SK-N-SH (cell line): ENCODE measurements around the gene LRRC51. TPM values are rescaled to one million over a fixed set of nuclear protein-coding genes. Genes with fewer than 3 reads are reported as not detected.

Experiments
- CTCF ChIA-PET: fragments of 300-600, 350-600 bp; formaldehyde crosslinking; extraction: SDS; loops from one replicate; lab custom pipeline; 2021; lab: Yijun Ruan, JAX
- POLR2A ChIA-PET: fragments of 350-600 bp; sonication (Branson Sonifier 250); formaldehyde crosslinking; extraction: SDS; loops from one replicate; lab custom pipeline; 2020; ENCODE audit warnings: antibody characterized with exemption, inconsistent platforms; lab: Yijun Ruan, JAX
- DNase-seq: peaks from one replicate; pipeline ENCODE4 v3.0.0; 2012
- H2AFZ ChIP-seq: fragments of 200-600 bp; sonication (generic); 2 replicates; pipeline ENCODE4 v1.8.1; 2016; ENCODE audit warnings: antibody characterized with exemption, mild to moderate bottlenecking, low read depth
- H3F3A ChIP-seq: fragments of 200-600 bp; sonication (generic); replicated peaks from 2 replicates; pipeline ENCODE3; 2016; ENCODE audit warnings: antibody characterized with exemption, mild to moderate bottlenecking; ENCODE audit not compliant: insufficient read depth
- H3K27ac ChIP-seq, 2 experiments: fragments of 200-500 bp in 1 of 2; fragments of 200-600 bp in 1 of 2; sonication (Bioruptor generic) in 1 of 2; sonication (generic), shearing (Covaris generic) in 1 of 2; 2 replicates each; pipeline versions ENCODE4 v1.5.1 to v1.6.1; 2014 to 2016; ENCODE audit warnings: low read depth in 2 of 2, inconsistent platforms in 1 of 2, low read length in 1 of 2, mild to moderate bottlenecking in 1 of 2, mixed read lengths in 1 of 2
- H3K27me3 ChIP-seq: fragments of 200-600 bp; sonication (generic), shearing (Covaris generic); 2 replicates; pipeline ENCODE4 v1.6.1; 2016; ENCODE audit warnings: mixed run types; ENCODE audit not compliant: insufficient read depth
- H3K36me3 ChIP-seq, 2 experiments: fragments of 200-500 bp in 1 of 2; fragments of 200-600 bp in 1 of 2; sonication (Bioruptor generic) in 1 of 2; sonication (generic) in 1 of 2; replicated peaks in 1 of 2; 2 replicates each; pipeline versions ENCODE3 to v1.5.1; 2014 to 2016; ENCODE audit warnings: low read length in 1 of 2, mild to moderate bottlenecking in 1 of 2; ENCODE audit not compliant: insufficient read depth in 2 of 2, control insufficient read depth in 1 of 2
- H3K4me1 ChIP-seq, 2 experiments: fragments of 200-500 bp in 1 of 2; fragments of 200-600 bp in 1 of 2; sonication (Bioruptor generic) in 1 of 2; sonication (generic), shearing (Covaris generic) in 1 of 2; 2 replicates each; pipeline versions ENCODE4 v1.5.1 to v1.6.1; 2014 to 2016; ENCODE audit warnings: low read depth in 1 of 2, low read length in 1 of 2, mixed run types in 1 of 2; ENCODE audit not compliant: insufficient read depth in 2 of 2, control insufficient read depth in 1 of 2
- H3K4me2 ChIP-seq: fragments of 200-600 bp; sonication (generic), shearing (Covaris generic); 2 replicates; pipeline ENCODE4 v1.6.1; 2017; ENCODE audit warnings: mixed run types
- H3K4me3 ChIP-seq, 2 experiments: fragments of 200-500 bp in 1 of 2; fragments of 200-600 bp in 1 of 2; sonication (Bioruptor generic) in 1 of 2; sonication (generic), shearing (Covaris generic) in 1 of 2; 2 replicates each; pipeline versions ENCODE4 v1.5.1 to v1.8.1; 2014 to 2016; ENCODE audit warnings: low read depth in 2 of 2, inconsistent platforms in 1 of 2, low read length in 1 of 2, mild to moderate bottlenecking in 1 of 2, mixed read lengths in 1 of 2, moderate library complexity in 1 of 2
- H3K79me2 ChIP-seq: fragments of 200-600 bp; sonication (generic); 2 replicates; pipeline ENCODE4 v1.8.1; 2017; ENCODE audit warnings: mild to moderate bottlenecking; ENCODE audit not compliant: insufficient read depth
- H3K9ac ChIP-seq: fragments of 200-600 bp; sonication (generic); 2 replicates; pipeline ENCODE4 v1.6.1; 2017; ENCODE audit warnings: mixed run types
- H3K9me2 ChIP-seq: fragments of 200-600 bp; sonication (generic); 2 replicates; pipeline ENCODE4 v1.6.1; 2017; ENCODE audit warnings: mixed run types
- H3K9me3 ChIP-seq: fragments of 200-600 bp; sonication (generic); 2 replicates; pipeline ENCODE4 v1.6.1; 2017; ENCODE audit warnings: mixed run types, mild to moderate bottlenecking, moderate library complexity
- H4K20me1 ChIP-seq: fragments of 200-600 bp; sonication (generic); 2 replicates; pipeline ENCODE4 v1.6.1; 2017; ENCODE audit warnings: mild to moderate bottlenecking, mixed run types; ENCODE audit not compliant: insufficient read depth
- EZH2phosphoT487 ChIP-seq: fragments of 200-600 bp; sonication (generic); IDR thresholded peaks from 2 replicates; pipeline ENCODE4 v1.6.1; 2017; ENCODE audit warnings: low read depth, mixed run types, mild to moderate bottlenecking, antibody characterized with exemption, moderate library complexity, borderline replicate concordance
- FOXJ3 ChIP-seq: sonication (generic); formaldehyde crosslinking; IDR thresholded peaks from 2 replicates; pipeline ENCODE4 v1.5.1; 2020; ENCODE audit warnings: mild to moderate bottlenecking, missing genetic modification reagents
- FOXM1 ChIP-seq: IDR thresholded peaks from 2 replicates; pipeline ENCODE4 v1.4.0; 2012; ENCODE audit warnings: low read depth, mild to moderate bottlenecking
- MEF2A ChIP-seq: IDR thresholded peaks from 2 replicates; pipeline ENCODE4 v1.4.0; 2012; ENCODE audit warnings: low read depth, borderline replicate concordance
- PBX3 ChIP-seq: IDR thresholded peaks from 2 replicates; pipeline ENCODE4; 2012
- RFX5 ChIP-seq: IDR thresholded peaks from 2 replicates; pipeline ENCODE4 v1.6.1; 2012; ENCODE audit warnings: mild to moderate bottlenecking, improper control_type of control experiment, low read length
- TAF1 ChIP-seq: IDR thresholded peaks from 2 replicates; pipeline ENCODE4 v1.6.1; 2012; ENCODE audit warnings: low read depth, mild to moderate bottlenecking, low read length, moderate library complexity, borderline replicate concordance
- WGBS: methylation state at CpG from one replicate; pipeline ENCODE4 v1.1.6; 2017; ENCODE audit warnings: low lambda C conversion rate; 5-methylcytosine and 5-hydroxymethylcytosine counted together
- polyA plus RNA-seq, 3 experiments: library from polyadenylated mRNA; depleted of rRNA; stranded (reverse); fragments of >200 nt; gene quantifications; 2 replicates each; pipeline ENCODE4 v1.2.3, GENCODE V29; 2012
- TF ChIP-seq, protein P1 (sequence below): IDR thresholded peaks from 2 replicates; pipeline ENCODE4 v1.6.1; 2012; ENCODE audit warnings: mild to moderate bottlenecking, low read depth, low read length, moderate library complexity
- TF ChIP-seq, protein P2 (sequence below): IDR thresholded peaks from 2 replicates; pipeline ENCODE4 v1.4.0; 2012; ENCODE audit warnings: low read depth
- TF ChIP-seq, protein P3 (sequence below): fragments of 150-350 bp; IDR thresholded peaks from 2 replicates; pipeline ENCODE4 v1.6.1; 2017; ENCODE audit warnings: antibody characterized with exemption, low read length, low read depth, borderline replicate concordance

The LRRC51 gene
- polyA plus RNA-seq, 1 of the 3 experiments (the other 2 are of a cell fraction): 7.3 TPM

- TF ChIP-seq, protein P1, sequence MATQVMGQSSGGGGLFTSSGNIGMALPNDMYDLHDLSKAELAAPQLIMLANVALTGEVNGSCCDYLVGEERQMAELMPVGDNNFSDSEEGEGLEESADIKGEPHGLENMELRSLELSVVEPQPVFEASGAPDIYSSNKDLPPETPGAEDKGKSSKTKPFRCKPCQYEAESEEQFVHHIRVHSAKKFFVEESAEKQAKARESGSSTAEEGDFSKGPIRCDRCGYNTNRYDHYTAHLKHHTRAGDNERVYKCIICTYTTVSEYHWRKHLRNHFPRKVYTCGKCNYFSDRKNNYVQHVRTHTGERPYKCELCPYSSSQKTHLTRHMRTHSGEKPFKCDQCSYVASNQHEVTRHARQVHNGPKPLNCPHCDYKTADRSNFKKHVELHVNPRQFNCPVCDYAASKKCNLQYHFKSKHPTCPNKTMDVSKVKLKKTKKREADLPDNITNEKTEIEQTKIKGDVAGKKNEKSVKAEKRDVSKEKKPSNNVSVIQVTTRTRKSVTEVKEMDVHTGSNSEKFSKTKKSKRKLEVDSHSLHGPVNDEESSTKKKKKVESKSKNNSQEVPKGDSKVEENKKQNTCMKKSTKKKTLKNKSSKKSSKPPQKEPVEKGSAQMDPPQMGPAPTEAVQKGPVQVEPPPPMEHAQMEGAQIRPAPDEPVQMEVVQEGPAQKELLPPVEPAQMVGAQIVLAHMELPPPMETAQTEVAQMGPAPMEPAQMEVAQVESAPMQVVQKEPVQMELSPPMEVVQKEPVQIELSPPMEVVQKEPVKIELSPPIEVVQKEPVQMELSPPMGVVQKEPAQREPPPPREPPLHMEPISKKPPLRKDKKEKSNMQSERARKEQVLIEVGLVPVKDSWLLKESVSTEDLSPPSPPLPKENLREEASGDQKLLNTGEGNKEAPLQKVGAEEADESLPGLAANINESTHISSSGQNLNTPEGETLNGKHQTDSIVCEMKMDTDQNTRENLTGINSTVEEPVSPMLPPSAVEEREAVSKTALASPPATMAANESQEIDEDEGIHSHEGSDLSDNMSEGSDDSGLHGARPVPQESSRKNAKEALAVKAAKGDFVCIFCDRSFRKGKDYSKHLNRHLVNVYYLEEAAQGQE: no peak
- TF ChIP-seq, protein P2, sequence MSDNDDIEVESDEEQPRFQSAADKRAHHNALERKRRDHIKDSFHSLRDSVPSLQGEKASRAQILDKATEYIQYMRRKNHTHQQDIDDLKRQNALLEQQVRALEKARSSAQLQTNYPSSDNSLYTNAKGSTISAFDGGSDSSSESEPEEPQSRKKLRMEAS: no peak
These were observed 40.3 kb downstream of the LRRC51 start (continued) for GRCh38 chr11:72120930-72121329.

- no peak for TF ChIP-seq MEF2A
- TF ChIP-seq, protein P3, sequence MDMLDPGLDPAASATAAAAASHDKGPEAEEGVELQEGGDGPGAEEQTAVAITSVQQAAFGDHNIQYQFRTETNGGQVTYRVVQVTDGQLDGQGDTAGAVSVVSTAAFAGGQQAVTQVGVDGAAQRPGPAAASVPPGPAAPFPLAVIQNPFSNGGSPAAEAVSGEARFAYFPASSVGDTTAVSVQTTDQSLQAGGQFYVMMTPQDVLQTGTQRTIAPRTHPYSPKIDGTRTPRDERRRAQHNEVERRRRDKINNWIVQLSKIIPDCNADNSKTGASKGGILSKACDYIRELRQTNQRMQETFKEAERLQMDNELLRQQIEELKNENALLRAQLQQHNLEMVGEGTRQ: no peak
- TF ChIP-seq PBX3: no peak
- TF ChIP-seq FOXJ3: no peak
- no peak for TF ChIP-seq FOXM1
- WGBS: 38% methylated on average over 1 of the region's 1 CpG
- Histone ChIP-seq H4K20me1 (no peaks in the 10 kb centered on the region), H3K9me3 (0 out of 2 replicates have a peak, but pooled peaks cover 1% of the 10 kb centered on the region), H3K9ac (no peak overlapping the region), H3K79me2 (no peaks in the 10 kb centered on the region), H3K36me3 (no peaks in the 10 kb centered on the region), H3K4me3 (no peak overlapping the region), H3K27me3 (no peaks in the 10 kb centered on the region; the same call in 1 of the 2 replicates), H3K4me1 (no peaks in the 10 kb centered on the region), H3F3A (no peaks in the 10 kb centered on the region), H3K4me2 (no peak overlapping the region), H2AFZ (no peak overlapping the region), H3K27ac (no peak overlapping the region), H3K9me2 (no peaks in the 10 kb centered on the region)
- ChIA-PET POLR2A (no interaction called here), CTCF (interaction anchor here (0.6 to 2.7 kb wide), 3 partner anchors 14 to 820 kb away, joined by 3 to 17 read pairs (median 3); no protein-coding TSS in a partner anchor)
- no peak for DNase-seq
These were observed 42.0 kb downstream of the LRRC51 start for GRCh38 chr11:72122607-72123006.

DNA sequence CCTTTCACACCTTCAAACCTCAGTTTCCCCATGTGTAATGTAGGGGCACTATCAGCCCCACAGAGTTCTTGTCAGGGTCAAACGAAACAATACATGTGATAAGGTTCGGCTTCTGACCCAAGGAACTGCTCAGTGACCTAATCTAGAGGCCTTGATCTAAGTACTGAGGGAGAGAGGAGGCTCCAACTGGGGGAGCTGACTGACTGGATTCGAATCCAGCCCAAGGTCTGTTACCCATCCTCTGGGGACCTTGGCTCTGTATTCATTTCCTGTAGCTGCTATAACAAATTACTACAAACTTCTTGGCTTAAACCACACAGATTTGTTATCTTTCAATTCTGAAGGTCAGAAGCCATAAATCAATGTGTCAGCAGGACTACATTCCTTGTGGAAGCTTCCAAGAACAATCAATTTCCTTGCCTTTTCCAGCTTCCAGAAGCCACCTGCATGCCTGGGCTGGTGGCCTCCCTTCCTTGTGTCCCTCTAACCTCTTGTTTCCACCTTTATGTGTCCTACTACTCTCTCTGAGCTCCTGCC, 42.5 kb downstream of the LRRC51 start:
- H3K27ac ChIP-seq: no peak overlapping the region
- DNase-seq: no peak
- 37% methylated on average over 3 of the region's 3 CpGs for WGBS
- no peaks in the 10 kb centered on the region for H3K79me2 ChIP-seq
- H3K4me2 ChIP-seq: no peak overlapping the region
- H3K4me3 ChIP-seq: no peak overlapping the region
- no peak overlapping the region for H3K9ac ChIP-seq
- no peak overlapping the region for H2AFZ ChIP-seq
- H4K20me1 ChIP-seq: no peaks in the 10 kb centered on the region
- ChIA-PET CTCF (interaction anchor here (0.6 to 2.7 kb wide), 2 partner anchors 21 to 820 kb away, joined by 3 to 17 read pairs; no protein-coding TSS in a partner anchor), POLR2A (no interaction called here)
- no peaks in the 10 kb centered on the region for H3K36me3 ChIP-seq
- H3K4me1 ChIP-seq: no peaks in the 10 kb centered on the region
- no peaks in the 10 kb centered on the region for H3K9me2 ChIP-seq
- no peaks in the 10 kb centered on the region for H3F3A ChIP-seq
- H3K9me3 ChIP-seq: peaks cover 5% of the 10 kb centered on the region; the same call in 1 of the 2 replicates
- TF ChIP-seq TAF1 (no peak), RFX5 (no peak), PBX3 (peak; percentile 22; the same call in 1 of the 2 replicates), EZH2phosphoT487 (no peak)
- no peaks in the 10 kb centered on the region; the same call in 1 of the 2 replicates for H3K27me3 ChIP-seq
